ENCODE data around the gene AUTS2. TPM values are rescaled to one million over a fixed set of nuclear protein-coding genes. Genes with fewer than 3 reads are reported as not detected.

AUTS2 gene
- total RNA-seq, 4 donors from 2014 or later, result 14.9 to 27.2 (median 17.5) TPM

DNA sequence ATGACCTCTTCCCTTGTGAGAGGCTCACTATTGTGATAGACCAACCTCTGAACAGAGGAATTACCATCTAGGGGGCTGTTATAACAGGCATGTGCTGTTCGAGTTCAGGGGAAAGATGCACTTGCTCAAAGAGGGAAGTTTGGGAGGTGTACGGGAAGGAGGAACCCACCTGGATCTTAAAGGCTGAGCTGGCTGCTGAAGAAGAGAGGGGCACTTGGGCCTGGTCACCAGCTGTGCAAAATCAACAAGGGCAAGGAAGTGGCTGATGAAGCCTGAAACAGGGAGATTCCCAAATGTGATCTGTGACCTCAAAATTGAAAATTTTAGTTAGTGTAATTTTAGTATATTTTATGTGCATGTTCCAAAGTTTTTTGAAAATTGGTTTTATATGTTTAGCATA lies 407.2 kb downstream of the AUTS2 start:
- no peak for TF ChIP-seq POLR2A (IDR thresholded peaks at IDR 0.05)
- TF ChIP-seq, protein P1, sequence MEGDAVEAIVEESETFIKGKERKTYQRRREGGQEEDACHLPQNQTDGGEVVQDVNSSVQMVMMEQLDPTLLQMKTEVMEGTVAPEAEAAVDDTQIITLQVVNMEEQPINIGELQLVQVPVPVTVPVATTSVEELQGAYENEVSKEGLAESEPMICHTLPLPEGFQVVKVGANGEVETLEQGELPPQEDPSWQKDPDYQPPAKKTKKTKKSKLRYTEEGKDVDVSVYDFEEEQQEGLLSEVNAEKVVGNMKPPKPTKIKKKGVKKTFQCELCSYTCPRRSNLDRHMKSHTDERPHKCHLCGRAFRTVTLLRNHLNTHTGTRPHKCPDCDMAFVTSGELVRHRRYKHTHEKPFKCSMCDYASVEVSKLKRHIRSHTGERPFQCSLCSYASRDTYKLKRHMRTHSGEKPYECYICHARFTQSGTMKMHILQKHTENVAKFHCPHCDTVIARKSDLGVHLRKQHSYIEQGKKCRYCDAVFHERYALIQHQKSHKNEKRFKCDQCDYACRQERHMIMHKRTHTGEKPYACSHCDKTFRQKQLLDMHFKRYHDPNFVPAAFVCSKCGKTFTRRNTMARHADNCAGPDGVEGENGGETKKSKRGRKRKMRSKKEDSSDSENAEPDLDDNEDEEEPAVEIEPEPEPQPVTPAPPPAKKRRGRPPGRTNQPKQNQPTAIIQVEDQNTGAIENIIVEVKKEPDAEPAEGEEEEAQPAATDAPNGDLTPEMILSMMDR (IDR thresholded peaks at IDR 0.05), result no peak
- H3K36me3 ChIP-seq, result no peaks in the 10 kb centered on the region
- H3K27ac ChIP-seq, result no peak overlapping the region
- DNase-seq, result no peak
- no peak overlapping the region for H3K4me3 ChIP-seq (replicated peaks in 1 of 3)
- H3K4me1 ChIP-seq, result no peaks in the 10 kb centered on the region
- H3K27me3 ChIP-seq, result no peaks in the 10 kb centered on the region
- no peaks in the 10 kb centered on the region for H3K9me3 ChIP-seq
- intact Hi-C loops (cut with DNase I), result no loop called here
- WGBS, 2 donors, result 76 to 92% methylated on average over 2 of the region's 2 CpGs

DNA sequence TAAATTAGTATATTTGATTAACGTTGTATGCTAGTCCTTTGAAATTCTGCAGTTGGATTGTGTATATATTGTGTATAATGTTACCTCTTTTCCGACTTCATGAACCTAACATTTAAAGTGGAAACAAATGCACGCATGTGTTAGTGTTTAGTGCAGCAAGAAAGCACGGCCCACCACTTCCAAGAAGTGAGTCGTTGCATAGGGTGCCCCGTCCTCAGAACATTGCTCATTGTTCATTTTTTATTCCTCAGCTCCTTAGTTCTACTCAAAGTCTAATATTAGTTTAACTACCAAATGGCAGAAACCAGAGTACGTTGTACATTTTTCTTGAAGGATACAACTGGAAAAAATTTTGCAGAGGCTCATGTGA lies 407.6 kb downstream of the AUTS2 start:
- no peaks in the 10 kb centered on the region for H3K4me1 ChIP-seq
- 84 to 89% methylated on average over 7 of the region's 7 CpGs for WGBS, 2 donors
- no peak for DNase-seq
- H3K27me3 ChIP-seq, result no peaks in the 10 kb centered on the region
- H3K9me3 ChIP-seq, result no peaks in the 10 kb centered on the region
- intact Hi-C loops (cut with DNase I), result no loop called here
- no peak overlapping the region for H3K27ac ChIP-seq
- no peak overlapping the region for H3K4me3 ChIP-seq (replicated peaks in 1 of 3)
- TF ChIP-seq, protein P1 (IDR thresholded peaks at IDR 0.05), result no peak
- TF ChIP-seq POLR2A (IDR thresholded peaks at IDR 0.05), result no peak
- H3K36me3 ChIP-seq, result no peaks in the 10 kb centered on the region

DNA sequence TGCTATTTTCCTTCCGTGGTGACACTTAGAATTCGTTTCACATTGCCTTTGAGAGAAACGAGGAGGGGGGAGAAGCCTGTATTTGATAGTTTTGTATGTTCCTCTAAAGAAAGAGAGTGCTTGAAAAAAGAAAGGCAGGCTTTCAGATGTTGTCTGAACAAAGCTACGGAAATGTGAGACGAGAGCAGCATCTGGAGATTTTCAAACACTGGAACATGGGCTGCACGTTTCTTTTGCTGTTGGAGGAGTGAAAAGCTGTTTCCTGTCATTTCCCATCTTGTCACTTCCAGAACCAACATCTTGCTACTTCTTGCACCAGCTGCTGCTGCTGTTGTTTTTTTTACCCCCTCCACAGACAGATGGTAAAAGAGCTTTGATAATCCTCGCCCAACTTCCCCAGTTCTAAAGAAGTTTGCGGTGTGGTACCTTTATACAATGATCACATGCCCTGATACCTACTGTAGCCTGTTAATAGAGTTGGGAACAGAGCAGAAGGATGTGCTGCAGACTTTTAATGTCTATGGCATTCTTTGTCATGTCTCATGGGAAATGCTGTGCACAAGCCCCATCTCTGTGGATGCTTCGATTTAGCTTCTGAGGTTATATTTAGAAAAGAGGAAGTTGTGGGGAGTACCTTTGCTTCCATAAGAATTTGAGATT lies 408.1 kb downstream of the AUTS2 start:
- Histone ChIP-seq H3K4me3 (replicated peaks in 1 of 3) (no peak overlapping the region), H3K9me3 (no peaks in the 10 kb centered on the region), H3K4me1 (no peaks in the 10 kb centered on the region), H3K27ac (no peak overlapping the region), H3K27me3 (no peaks in the 10 kb centered on the region), H3K36me3 (no peaks in the 10 kb centered on the region)
- no peak for DNase-seq
- WGBS, 2 donors, result 62 to 68% methylated on average over 9 of the region's 9 CpGs
- intact Hi-C loops (cut with DNase I), result no loop called here
- TF ChIP-seq, protein P1 (IDR thresholded peaks at IDR 0.05), result no peak
- TF ChIP-seq POLR2A (IDR thresholded peaks at IDR 0.05), result no peak

DNA sequence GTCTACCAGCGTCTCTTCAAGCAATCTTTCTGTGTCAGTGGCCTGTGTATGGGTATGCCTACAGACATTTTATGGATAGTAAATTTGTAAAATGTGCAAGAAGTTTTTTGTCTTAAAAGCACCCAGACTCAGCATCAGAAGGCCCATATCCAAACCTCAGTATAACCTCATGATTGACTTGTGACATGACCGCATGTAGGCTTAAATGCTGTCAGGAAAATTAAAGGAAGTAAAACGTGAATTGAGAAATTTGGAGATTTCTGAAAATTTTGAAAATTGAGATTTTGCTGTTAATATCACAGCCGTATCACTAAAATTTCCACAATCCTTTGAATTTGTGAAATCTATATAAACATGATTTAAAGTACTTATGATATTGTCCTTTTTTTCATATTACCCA lies 410.2 kb downstream of the AUTS2 start:
- Histone ChIP-seq H3K27me3 (no peaks in the 10 kb centered on the region), H3K4me1 (no peaks in the 10 kb centered on the region), H3K27ac (no peak overlapping the region), H3K4me3 (replicated peaks in 1 of 3) (no peak overlapping the region), H3K36me3 (no peaks in the 10 kb centered on the region), H3K9me3 (no peaks in the 10 kb centered on the region)
- TF ChIP-seq, protein P1 (IDR thresholded peaks at IDR 0.05), result no peak
- no peak for TF ChIP-seq POLR2A (IDR thresholded peaks at IDR 0.05)
- DNase-seq, result no peak
- WGBS, 2 donors, result 94 to 95% methylated on average over 4 of the region's 4 CpGs
- intact Hi-C loops (cut with DNase I), result no loop called here

DNA sequence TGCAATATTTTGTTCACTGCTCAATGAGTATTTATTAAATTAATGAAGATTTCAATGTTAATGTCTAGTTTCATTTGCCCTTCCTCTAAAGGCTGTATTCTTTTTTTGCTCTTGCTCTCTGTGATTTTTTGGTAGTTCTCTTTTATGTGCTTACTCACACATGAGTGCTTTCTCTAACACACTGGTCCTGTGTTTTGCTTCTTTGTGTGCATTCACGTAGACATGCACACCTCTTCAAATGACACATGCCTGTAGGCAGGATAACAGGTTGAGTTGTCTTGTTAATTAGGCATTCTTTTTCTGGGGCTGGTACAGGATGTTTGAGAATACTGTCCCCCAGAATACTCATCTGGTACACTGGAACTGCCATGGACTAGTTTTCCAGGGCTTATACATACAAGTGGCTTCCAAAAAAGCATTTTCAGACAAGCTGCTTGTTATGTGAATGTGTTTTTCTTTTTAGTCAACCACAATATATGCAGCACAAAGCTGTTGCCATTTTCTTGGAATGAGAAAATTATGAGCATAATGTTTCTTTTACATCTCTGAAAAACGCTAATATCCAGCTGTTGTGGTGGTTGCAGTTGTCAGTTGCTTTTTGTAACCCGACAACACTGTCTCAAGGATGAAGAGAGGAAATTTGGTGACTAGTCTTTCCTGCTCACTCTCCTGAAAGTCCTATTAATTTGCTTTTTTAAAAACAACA lies 416.4 kb downstream of the AUTS2 start:
- peak in 1 of 2 donors; percentile 10 for DNase-seq
- H3K4me1 ChIP-seq, result peaks cover 10 to 28% of the 10 kb centered on the region in 2 donors
- no peaks in the 10 kb centered on the region for H3K36me3 ChIP-seq
- no peak overlapping the region for H3K4me3 ChIP-seq (replicated peaks in 1 of 3)
- TF ChIP-seq, protein P1 (IDR thresholded peaks at IDR 0.05), result no peak
- H3K27me3 ChIP-seq, result no peaks in the 10 kb centered on the region
- WGBS, 2 donors, result 43% methylated on average over 3 of the region's 3 CpGs
- intact Hi-C loops (cut with DNase I), result no loop called here
- no peak overlapping the region for H3K27ac ChIP-seq
- no peaks in the 10 kb centered on the region for H3K9me3 ChIP-seq

All from thyroid gland (tissue), 4 donors.